Prostate gland (tissue), 2 donors: ENCODE results near the gene RFTN1. TPM values are rescaled to one million over a fixed set of nuclear protein-coding genes. Genes with fewer than 3 reads are reported as not detected.

Source experiments
- DNase-seq: peaks from one replicate; pipeline ENCODE4 v3.0.0-alpha.2; 2019; ENCODE audit warnings: low spot score
- H3K27ac ChIP-seq, 2 donors: fragments of 200-600 bp; sonication (generic); 2 replicates each; pipeline ENCODE4 v1.5.1; 2017 to 2019
- H3K27me3 ChIP-seq: fragments of 200-600 bp; sonication (generic); replicated peaks from 2 replicates; pipeline ENCODE4 v1.5.1; 2019; ENCODE audit not compliant: insufficient read depth
- H3K36me3 ChIP-seq, 2 donors: fragments of 200-600 bp; sonication (generic); 1 replicate in 1 of 2; 2 replicates in 1 of 2; pipeline versions ENCODE4 v1.5.1 to v1.8.1; 2017 to 2019
- H3K4me1 ChIP-seq: fragments of 200-600 bp; sonication (generic); replicated peaks from 2 replicates; pipeline ENCODE4 v1.5.1; 2019
- H3K4me3 ChIP-seq, 2 donors: fragments of 200-600 bp; sonication (generic); 2 replicates each; pipeline ENCODE4 v1.5.1; 2017 to 2019
- H3K9me3 ChIP-seq: fragments of 200-600 bp; sonication (generic); 2 replicates; pipeline ENCODE4 v1.5.1; 2017
- CTCF ChIP-seq, 4 experiments: fragments of 200-600 bp in 2 of 4; fragments of 450-650 bp in 2 of 4; sonication (generic) in 2 of 4; IDR thresholded peaks; 1 replicate in 3 of 4; 2 replicates in 1 of 4; pipeline ENCODE4 v1.5.1; 2016 to 2019; ENCODE audit warnings: antibody characterized with exemption in 4 of 4, mild to moderate bottlenecking in 2 of 4, moderate library complexity in 2 of 4
- POLR2A ChIP-seq: fragments of 450-650 bp; IDR thresholded peaks from one replicate; pipeline ENCODE4 v1.6.1; 2016; ENCODE audit warnings: antibody characterized with exemption, mild to moderate bottlenecking
- POLR2AphosphoS5 ChIP-seq: sonication (generic); formaldehyde crosslinking; IDR thresholded peaks from one replicate; pipeline ENCODE4 v1.6.1; 2017; ENCODE audit warnings: antibody characterized with exemption
- WGBS: methylation state at CpG from one replicate; pipeline ENCODE4 v1.1.5; 2018; 5-methylcytosine and 5-hydroxymethylcytosine counted together
- intact Hi-C: fragments of 100-400 bp; cut with DNase I; formaldehyde crosslinking; loops from one replicate; pipeline ENCODE4 v1.14.2; 2022
- total RNA-seq, 2 donors: library from RNA; depleted of rRNA; stranded (reverse); fragments of >200 nt; gene quantifications; one replicate each; pipeline ENCODE4 v1.1.0, GENCODE V29; 2016

Gene RFTN1
- total RNA-seq, 2 donors from 2014 or later: 7.4 to 16.1 TPM

- no peak for TF ChIP-seq POLR2AphosphoS5
- TF ChIP-seq CTCF (IDR thresholded peaks at IDR 0.05): no peak
- no peak for DNase-seq
- no peaks in the 10 kb centered on the region for H3K9me3 ChIP-seq
- no peaks in the 10 kb centered on the region for H3K27me3 ChIP-seq
- no peak overlapping the region for H3K27ac ChIP-seq
- no peaks in the 10 kb centered on the region for H3K36me3 ChIP-seq
- no peak overlapping the region for H3K4me3 ChIP-seq
- WGBS: 58% methylated on average over 1 of the region's 1 CpG
- H3K4me1 ChIP-seq: no peaks in the 10 kb centered on the region
- intact Hi-C loops: no loop called here
Observed at GRCh38 chr3:16308727-16309126, 204.8 kb downstream of the RFTN1 start.

DNA sequence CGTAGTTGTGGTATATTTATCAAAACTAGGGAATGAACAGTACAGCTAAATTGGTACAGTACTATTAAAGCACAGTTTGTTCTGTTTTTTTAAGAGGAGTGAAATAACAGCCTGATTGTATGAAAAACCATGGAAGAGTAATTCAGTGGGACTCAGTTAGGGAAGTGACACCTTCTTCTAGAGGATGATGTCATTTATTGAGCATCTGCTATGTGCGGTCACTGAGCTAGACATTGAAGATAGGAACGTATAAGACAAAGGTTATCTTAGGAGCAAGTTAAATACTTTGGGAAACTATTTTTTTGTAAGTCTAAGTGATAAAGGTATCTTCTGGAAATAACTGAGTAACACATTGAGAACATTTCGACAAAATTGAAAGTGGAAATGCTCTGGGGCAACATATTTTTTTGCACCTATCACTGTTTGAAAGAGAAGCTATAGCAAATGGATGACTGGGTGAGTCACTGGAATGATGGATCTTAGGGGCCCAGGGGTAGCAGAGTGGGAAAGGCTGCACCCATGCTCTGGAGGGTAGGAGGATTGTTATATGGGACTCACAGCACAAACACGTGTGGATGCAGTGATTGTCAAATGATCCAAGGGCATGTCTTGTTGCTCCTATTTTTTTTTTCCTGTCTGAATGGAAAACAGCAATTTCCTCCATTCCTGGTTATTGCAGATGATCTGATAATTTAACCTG lies 205.5 kb downstream of the RFTN1 start:
- no peak for DNase-seq
- intact Hi-C loops: no loop called here
- 83% methylated on average over 5 of the region's 5 CpGs for WGBS
- H3K4me1 ChIP-seq: no peaks in the 10 kb centered on the region
- no peaks in the 10 kb centered on the region for H3K27me3 ChIP-seq
- H3K27ac ChIP-seq: no peak overlapping the region
- TF ChIP-seq POLR2A (no peak), POLR2AphosphoS5 (no peak), CTCF (IDR thresholded peaks at IDR 0.05) (no peak)
- no peak overlapping the region for H3K4me3 ChIP-seq
- H3K9me3 ChIP-seq: no peaks in the 10 kb centered on the region
- no peaks in the 10 kb centered on the region for H3K36me3 ChIP-seq

DNA sequence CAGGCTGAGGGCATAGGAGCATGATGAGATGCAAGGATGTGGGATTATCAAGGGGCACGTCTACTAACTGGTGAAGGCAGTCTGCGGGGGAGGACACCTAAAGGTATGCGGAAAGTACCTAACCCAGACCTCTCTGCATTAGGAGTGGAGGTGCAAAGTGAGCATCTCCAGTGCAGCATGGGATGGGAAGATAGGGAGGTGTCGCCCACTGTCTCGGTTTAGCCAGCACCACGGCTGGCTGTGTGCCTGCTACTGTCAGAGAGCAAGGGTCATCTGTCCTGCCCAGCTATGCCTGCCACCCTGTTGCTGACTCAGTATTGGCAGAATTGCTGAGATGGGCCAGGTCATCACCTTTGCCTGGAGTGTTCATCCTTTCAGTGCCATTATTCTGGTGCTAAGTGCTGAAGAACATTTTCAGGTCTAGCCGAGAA lies 208.4 kb downstream of the RFTN1 start:
- no peak overlapping the region for H3K4me3 ChIP-seq
- no peaks in the 10 kb centered on the region for H3K9me3 ChIP-seq
- WGBS: 91% methylated on average over 7 of the region's 7 CpGs
- TF ChIP-seq CTCF (IDR thresholded peaks at IDR 0.05): no peak
- no peak for TF ChIP-seq POLR2AphosphoS5
- TF ChIP-seq POLR2A: no peak
- no peaks in the 10 kb centered on the region for H3K36me3 ChIP-seq
- H3K27me3 ChIP-seq: no peaks in the 10 kb centered on the region
- no peaks in the 10 kb centered on the region for H3K4me1 ChIP-seq
- intact Hi-C loops: no loop called here
- H3K27ac ChIP-seq: no peak overlapping the region
- DNase-seq: no peak

- WGBS: 95% methylated on average over 2 of the region's 2 CpGs
- DNase-seq: no peak
- intact Hi-C loops: no loop called here
- Histone ChIP-seq H3K27me3 (no peaks in the 10 kb centered on the region), H3K9me3 (no peaks in the 10 kb centered on the region), H3K4me1 (no peaks in the 10 kb centered on the region), H3K4me3 (no peak overlapping the region), H3K36me3 (no peaks in the 10 kb centered on the region), H3K27ac (no peak overlapping the region)
- no peak for TF ChIP-seq POLR2AphosphoS5
Observed at GRCh38 chr3:16304061-16305010, 209.2 kb downstream of the RFTN1 start.

DNA sequence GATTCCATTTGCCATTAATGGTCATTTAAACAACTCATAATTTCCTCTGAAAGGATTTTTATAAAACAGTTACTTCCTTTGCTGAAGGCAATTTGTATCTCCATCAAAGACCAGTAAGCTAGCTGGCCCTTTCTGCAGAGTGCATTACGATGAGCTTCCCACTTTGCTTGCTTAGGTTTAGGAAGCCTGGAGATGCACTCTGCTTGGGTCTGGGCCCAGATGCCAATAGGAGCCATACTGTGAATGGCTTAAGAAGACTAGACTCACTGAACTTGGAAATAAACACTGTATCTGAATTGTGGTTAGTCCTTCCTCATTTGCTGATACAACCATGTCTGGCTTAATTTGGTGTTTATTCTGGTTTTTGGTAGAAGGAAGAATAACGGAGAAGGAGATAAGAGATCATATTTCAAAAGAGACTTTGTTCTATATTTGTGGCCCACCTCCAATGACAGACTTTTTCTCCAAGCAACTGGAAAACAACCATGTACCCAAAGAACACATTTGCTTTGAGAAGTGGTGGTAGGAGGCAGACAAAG lies 210.4 kb downstream of the RFTN1 start:
- Histone ChIP-seq H3K4me3 (no peak overlapping the region), H3K36me3 (no peaks in the 10 kb centered on the region), H3K4me1 (no peaks in the 10 kb centered on the region), H3K9me3 (no peaks in the 10 kb centered on the region), H3K27me3 (no peaks in the 10 kb centered on the region), H3K27ac (no peak overlapping the region)
- DNase-seq: no peak
- TF ChIP-seq POLR2AphosphoS5 (no peak), POLR2A (no peak), CTCF (IDR thresholded peaks at IDR 0.05) (no peak)
- WGBS: 59% methylated on average over 2 of the region's 2 CpGs
- intact Hi-C loops: no loop called here
